Head of caudate nucleus (tissue), 42 donors: Measurements from ENCODE around the gene PIK3C2B.

Experiments used
- DNase-seq, 42 donors: peaks; one replicate each; pipeline versions ENCODE4 v3.0.0 to v3.0.0-alpha.2; 2020 to 2021; ENCODE audit warnings: mixed read lengths in 7 of 42
- intact Hi-C: fragments of 100-400 bp; cut with DNase I; formaldehyde crosslinking; loops from one replicate; pipeline ENCODE4 v1.15.0; 2022

PIK3C2B gene

GRCh38 chr1:204465546-204466415 is 28.8 kb downstream of the PIK3C2B start:
- DNase-seq: peak in 8 of 42 donors; percentile 15 to 67 (median 52)
- intact Hi-C loops: no loop called here

- intact Hi-C loops: no loop called here
- no peak for DNase-seq
Measured at GRCh38 chr1:204464701-204465100, 29.9 kb downstream of the PIK3C2B start.

- no peak for DNase-seq
- intact Hi-C loops: no loop called here
Measured at GRCh38 chr1:204464187-204464631, 30.4 kb downstream of the PIK3C2B start.

- DNase-seq: no peak
- intact Hi-C loops: no loop called here
Measured at GRCh38 chr1:204463125-204464060, 31.2 kb downstream of the PIK3C2B start.

GRCh38 chr1:204462229-204462561 is 32.4 kb downstream of the PIK3C2B start:
- DNase-seq: no peak
- intact Hi-C loops: no loop called here

GRCh38 chr1:204461331-204462228 is 33.0 kb downstream of the PIK3C2B start:
- intact Hi-C loops: no loop called here
- DNase-seq: no peak

GRCh38 chr1:204460346-204460745 is 34.3 kb downstream of the PIK3C2B start:
- no peak for DNase-seq
- intact Hi-C loops: no loop called here

GRCh38 chr1:204459706-204460105 is 34.9 kb downstream of the PIK3C2B start:
- DNase-seq: no peak
- intact Hi-C loops: no loop called here

GRCh38 chr1:204457666-204458065 is 36.9 kb downstream of the PIK3C2B start:
- no peak for DNase-seq

GRCh38 chr1:204456826-204457442 is 37.7 kb downstream of the PIK3C2B start:
- intact Hi-C loops: no loop called here
- DNase-seq: no peak

More at GRCh38 chr1:204457666-204458065, 36.9 kb downstream of the PIK3C2B start:
- intact Hi-C loops: no loop called here

- DNase-seq: no peak
- intact Hi-C loops: no loop called here
Measured at GRCh38 chr1:204455831-204456145, 38.8 kb downstream of the PIK3C2B start.

- peak in 5 of 42 donors; percentile 30 to 61 (median 40) for DNase-seq
- intact Hi-C loops: no loop called here
Measured at GRCh38 chr1:204455063-204455830, 39.4 kb downstream of the PIK3C2B start.

- intact Hi-C loops: no loop called here
- no peak for DNase-seq
Measured at GRCh38 chr1:204454476-204454875, 40.1 kb downstream of the PIK3C2B start.

GRCh38 chr1:204453141-204453772 is 41.3 kb downstream of the PIK3C2B start:
- DNase-seq: no peak
- intact Hi-C loops: no loop called here

GRCh38 chr1:204451352-204452124 is 43.1 kb downstream of the PIK3C2B start:
- intact Hi-C loops: no loop called here
- DNase-seq: no peak

GRCh38 chr1:204450461-204451257 is 43.9 kb downstream of the PIK3C2B start:
- no peak for DNase-seq
- intact Hi-C loops: no loop called here
